ENCODE measurements around the gene PTPRN2.

The PTPRN2 gene

GRCh38 chr7:157840174-157840913 lies 747.3 kb downstream of the PTPRN2 start:
- no peak overlapping the region for H3K4me3 ChIP-seq (ENCODE audit: low read depth, low read length)
- no peak for TF ChIP-seq CTCF (IDR thresholded peaks at IDR 0.05; ENCODE audit: borderline replicate concordance, insufficient read depth, low read depth, low read length)

- H3K4me3 ChIP-seq (ENCODE audit: low read depth, low read length): no peak overlapping the region
- TF ChIP-seq CTCF (IDR thresholded peaks at IDR 0.05; ENCODE audit: borderline replicate concordance, insufficient read depth, low read depth, low read length): no peak
Observed at GRCh38 chr7:157839672-157840167, 747.9 kb downstream of the PTPRN2 start.

GRCh38 chr7:157839226-157839625 lies 748.4 kb downstream of the PTPRN2 start:
- H3K4me3 ChIP-seq (ENCODE audit: low read depth, low read length): no peak overlapping the region
- no peak for TF ChIP-seq CTCF (IDR thresholded peaks at IDR 0.05; ENCODE audit: borderline replicate concordance, insufficient read depth, low read depth, low read length)

- no peak overlapping the region for H3K4me3 ChIP-seq (ENCODE audit: low read depth, low read length)
- TF ChIP-seq CTCF (IDR thresholded peaks at IDR 0.05; ENCODE audit: borderline replicate concordance, insufficient read depth, low read depth, low read length): no peak
Observed at GRCh38 chr7:157837561-157837960, 750.1 kb downstream of the PTPRN2 start.

- no peak overlapping the region for H3K4me3 ChIP-seq (ENCODE audit: low read depth, low read length)
- no peak for TF ChIP-seq CTCF (IDR thresholded peaks at IDR 0.05; ENCODE audit: borderline replicate concordance, insufficient read depth, low read depth, low read length)
Observed at GRCh38 chr7:157837047-157837446, 750.6 kb downstream of the PTPRN2 start.

- TF ChIP-seq CTCF (IDR thresholded peaks at IDR 0.05; ENCODE audit: borderline replicate concordance, insufficient read depth, low read depth, low read length): no peak
- no peak overlapping the region for H3K4me3 ChIP-seq (ENCODE audit: low read depth, low read length)
Observed at GRCh38 chr7:157834501-157835163, 753.0 kb downstream of the PTPRN2 start.
